DMS 273 (cell line): Measurements from ENCODE around the gene KPNA4.

Experiments used
- DNase-seq: peaks from one replicate; lab custom pipeline; 2025; ENCODE audit not compliant: unreplicated experiment; lab: John Stamatoyannopoulos, UW

Gene KPNA4

DNA sequence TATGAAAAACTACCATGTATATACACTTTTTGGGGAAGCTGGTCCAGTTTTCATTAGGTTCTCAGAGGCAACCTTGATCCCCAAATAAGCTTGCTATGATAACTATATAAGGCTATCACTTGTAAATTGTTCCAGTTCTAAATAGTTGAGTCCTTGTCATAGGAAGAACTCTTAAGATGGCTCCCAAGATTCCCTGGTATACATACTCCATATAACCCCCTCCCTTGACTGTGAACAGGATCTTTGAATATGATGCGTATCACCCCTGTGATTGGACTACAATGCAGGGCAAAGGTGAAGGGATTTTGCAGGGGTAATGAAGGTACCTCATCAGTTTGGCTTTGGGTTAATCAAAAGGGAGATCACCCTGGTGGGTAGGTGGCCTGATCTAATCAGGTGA lies 67.2 kb downstream of the KPNA4 start:
- no peak for DNase-seq

DNA sequence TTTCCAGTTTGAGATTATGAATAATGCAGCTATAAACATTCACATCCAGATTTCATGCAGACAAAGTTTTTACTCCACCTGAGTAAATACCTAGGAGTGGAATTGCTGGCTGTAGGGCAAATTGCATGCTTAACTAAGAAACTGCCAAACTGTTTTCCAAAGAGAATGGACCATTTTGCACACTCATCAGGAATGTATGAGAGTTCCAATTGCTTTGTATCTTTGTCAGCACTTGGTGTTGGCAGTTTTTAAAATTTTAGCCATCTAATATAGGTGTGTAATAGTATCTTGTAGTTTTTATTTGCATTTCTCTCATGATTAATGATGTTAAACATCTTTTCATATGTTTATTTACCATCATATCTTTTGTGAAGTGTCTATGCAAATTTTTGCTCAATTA lies 75.2 kb downstream of the KPNA4 start:
- DNase-seq, result no peak

DNA sequence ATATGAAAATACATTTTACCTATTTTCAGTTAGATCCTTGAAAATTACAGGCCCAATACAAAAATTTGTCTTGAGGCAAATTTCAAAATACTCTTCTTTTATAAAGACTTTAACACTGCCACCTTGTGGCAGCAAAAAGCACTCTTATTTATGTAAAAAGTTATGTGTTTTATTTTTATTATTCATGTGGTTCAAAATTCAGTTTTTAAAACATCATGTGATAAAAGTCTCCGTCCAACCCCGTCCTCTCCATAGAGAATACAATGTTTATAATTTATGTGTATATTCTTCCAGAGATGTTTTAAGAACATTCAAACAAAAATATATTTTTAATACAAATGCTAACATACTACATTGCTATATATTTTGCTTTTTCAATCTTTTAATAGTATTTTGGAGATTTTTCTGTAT lies 78.9 kb downstream of the KPNA4 start:
- peak; percentile 84 for DNase-seq

DNA sequence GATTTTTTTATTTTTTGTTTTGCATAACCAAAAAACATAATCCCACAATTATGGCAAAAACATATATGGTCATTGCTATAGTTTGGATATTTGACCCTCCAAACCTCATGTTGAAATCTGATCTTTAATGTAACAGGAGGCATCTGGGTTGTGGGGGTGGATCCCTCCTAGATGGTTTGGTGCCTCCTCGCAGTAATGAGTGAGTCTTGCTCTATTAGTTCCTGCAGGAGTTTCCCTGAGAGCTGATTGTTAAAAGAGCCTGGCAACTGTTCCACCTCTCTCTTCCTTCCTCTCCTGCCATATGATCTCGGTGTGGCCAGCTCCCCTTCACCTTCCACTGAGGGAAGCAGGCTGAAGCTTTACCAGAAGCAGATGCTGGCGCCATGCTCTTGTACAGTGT lies 82.6 kb downstream of the KPNA4 start:
- DNase-seq, result peak; percentile 63

DNA sequence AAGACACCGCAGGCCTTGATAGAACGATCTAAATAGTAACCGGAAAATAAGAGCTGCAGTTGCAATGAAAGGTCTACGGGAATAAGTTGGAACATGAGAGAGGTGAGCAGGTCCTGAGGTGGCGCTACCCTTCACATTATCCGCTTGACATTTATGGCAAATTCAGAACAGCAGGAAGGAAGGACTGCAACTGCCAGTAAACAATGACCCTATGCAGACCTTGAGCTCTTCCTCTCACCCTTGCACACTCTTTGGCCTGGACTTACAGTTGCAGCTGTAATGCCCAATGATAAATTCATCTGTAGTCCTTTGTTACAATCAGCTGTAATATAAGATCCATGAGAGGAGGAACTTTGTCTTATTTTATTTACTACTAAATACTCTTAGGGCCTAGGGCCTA lies 83.5 kb downstream of the KPNA4 start:
- DNase-seq, result no peak

DNA sequence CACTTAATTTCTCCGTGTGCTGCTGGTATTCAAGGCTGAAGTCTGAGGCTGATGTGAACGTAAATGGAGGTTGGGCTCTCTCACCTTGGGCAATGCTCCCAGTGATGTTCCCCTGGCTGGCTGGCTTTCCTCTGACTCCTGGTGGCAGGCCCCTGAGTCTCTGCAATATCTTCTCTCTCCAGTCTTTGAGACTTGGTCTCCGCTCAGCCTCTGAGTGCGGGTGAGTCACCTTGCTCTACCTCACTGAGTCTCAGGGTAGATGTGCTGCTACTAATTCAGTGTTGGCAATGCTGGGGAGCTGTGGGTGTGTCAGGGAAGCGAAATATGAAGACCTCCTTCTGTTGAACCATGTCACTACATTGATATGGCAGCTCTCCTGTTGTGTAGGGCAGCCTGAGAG lies 84.4 kb downstream of the KPNA4 start:
- DNase-seq, result no peak

DNA sequence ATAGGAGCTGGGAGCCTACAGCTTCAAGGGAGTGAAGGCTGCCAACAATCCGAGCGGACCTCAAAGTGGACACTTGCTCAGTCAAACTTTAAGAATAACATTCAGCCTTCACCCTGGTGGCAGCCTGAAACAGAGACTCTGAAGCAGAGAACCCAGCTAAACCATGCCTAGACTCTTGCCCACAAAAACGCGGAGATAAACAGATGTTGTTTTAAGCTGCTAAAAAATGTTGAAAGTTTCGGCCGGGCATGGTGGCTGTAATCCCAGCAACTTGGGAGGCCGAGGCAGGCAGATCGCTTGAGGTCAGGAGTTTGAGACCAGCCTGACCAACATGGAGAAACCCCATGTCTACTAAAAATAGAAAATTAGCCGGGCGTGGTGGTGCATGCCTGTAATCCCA lies 86.0 kb downstream of the KPNA4 start:
- DNase-seq, result no peak

DNA sequence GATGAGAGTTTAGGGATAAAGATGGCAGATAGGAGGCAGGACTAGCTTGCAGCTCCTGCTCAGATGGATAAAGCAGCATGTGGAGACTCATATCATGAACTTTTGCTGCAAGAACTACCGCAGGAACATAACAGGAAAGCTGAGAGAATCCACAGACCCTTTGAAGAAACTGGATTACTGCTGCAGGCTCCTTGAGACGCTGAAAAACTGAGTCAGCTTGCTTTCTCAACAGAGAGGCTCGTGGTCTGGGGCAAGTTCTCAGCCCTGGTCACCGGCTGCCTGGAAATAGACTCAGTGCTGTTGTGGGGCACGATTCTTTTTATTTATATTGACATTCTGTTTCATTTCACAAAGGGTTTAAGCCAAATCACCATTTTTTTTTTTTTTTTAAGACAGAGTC lies 87.0 kb downstream of the KPNA4 start:
- DNase-seq, result no peak

DNA sequence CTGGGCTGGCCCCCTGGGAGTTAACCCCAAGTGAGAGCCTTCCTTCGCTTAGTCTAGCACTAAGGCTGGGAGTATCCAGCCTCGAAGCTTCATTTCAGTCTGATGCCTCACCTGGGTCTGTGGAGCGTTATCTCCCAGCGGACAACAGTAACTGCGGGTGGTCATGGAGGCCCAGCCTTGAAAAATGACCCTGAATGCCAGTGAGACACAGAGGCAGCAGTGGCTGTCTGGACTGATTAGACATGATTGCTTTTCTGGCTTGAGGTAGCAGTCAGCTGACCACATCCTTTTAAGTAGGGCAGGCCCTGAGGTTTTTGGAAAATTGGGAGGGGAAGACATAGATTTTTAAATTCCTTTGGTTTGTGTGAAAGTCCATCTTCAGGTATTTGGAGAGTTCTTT lies 87.6 kb downstream of the KPNA4 start:
- DNase-seq, result no peak

DNA sequence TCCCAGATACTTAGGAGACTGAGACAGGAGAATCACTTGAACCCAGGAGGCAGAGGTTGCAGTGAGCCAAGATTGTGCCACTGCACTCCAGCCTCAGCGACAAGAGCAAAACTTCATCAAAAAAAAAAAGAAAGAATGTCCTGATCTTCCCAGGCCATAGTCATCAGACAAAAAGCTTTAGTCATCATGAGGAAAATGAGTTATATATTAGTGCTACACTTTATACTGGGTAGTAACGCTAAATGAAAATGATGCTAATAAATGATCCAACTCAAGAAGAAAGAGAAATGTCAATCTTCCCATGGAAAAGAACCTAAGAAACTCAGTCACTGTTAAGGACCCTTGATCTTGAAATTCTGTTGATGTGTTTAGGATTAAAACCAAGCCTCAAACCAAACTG lies 89.5 kb downstream of the KPNA4 start:
- DNase-seq, result no peak

DNA sequence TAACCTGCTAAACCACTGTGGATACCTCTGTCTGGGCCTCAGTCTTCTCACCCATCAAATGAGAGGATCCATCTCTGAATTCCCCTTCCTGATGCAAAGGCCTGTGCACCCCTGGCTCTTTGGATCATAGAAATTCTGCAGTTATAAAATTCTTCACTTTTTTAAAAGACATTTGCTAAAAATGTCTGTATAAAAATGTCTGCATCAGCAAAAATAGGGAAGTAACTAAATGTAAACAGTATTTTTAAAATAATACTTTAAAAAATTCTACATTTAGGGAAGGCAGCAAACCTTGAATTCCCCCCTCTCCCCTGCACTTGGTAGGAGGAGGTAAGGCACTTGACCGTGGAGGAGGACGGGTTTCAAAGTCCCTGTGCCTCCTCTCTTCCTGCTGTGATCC lies 90.2 kb downstream of the KPNA4 start:
- DNase-seq, result no peak

DNA sequence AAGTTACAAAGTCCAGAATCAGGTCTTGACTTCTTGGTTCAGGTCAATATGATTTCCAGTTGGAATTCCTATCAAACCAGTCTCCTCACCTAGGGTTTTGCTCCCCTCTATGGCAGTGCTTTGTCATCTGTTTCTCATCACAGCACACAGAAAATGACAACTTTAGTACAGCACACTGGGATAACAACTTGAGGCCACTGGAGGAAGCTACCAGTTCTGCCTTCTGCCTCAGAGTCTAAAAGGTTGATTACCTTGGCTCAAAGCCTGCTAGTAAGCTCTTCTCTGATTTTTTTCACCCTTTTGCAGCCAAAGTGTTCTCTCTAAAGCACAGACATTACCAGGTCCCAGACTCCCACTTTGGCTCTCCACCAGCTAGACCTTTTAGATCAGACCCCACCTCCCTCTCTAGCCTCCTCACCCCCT lies 90.9 kb downstream of the KPNA4 start:
- no peak for DNase-seq

DNA sequence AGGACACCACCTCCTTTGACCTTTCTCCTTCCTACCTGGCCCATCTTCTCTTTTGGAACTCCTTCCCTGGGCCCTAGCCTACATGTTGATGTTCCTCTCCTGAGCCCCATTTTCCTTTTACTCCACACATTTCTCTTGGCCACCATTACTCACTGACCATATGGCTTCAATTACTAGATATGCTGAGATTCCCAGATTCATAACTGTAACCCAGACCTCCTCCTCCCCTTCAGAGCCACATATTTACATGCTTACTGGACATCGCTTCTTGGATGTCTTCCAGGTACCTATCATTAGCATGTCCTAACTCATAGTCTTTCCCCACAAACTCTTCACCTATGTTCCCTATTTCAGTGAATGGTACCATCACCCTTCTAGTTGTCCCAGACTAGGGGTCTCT lies 91.4 kb downstream of the KPNA4 start:
- no peak for DNase-seq

DNA sequence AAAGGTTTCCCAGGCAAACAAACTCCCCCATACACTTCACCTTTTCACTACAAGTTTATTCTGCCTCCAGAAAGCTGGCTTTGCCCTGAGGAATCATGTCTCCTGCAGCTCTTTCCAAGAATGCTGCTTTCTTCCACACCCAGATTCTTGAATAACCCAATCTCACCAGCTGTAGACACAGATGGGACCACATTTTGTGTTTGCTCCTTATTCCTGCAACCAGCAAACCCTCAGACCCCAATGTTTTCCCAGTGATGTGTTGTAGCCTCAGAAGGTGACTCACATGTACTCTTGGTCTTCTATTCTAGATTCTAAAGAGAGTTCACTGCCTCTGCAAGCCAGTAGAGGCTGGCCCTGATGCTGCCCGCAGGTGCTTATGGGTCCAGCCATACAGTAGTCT lies 92.2 kb downstream of the KPNA4 start:
- DNase-seq, result no peak

DNA sequence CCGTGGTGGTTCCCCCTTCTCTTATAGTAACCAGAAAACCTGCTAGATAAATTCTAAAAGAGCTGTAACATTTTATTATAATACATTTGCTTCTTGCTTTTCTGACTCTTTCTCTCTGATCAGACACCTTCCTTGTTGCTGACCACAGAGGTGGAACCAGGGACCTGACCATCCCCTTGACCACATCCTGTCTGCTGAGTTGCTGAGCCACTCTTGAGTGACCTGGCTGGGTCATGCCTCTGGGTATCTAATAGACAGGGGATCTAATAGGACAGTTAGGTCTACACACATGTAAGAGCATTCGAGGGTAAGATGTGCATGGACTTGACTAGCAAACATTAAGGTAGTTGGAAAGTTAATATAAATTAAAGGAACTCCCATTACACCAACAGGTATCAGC lies 93.0 kb downstream of the KPNA4 start:
- no peak for DNase-seq

DNA sequence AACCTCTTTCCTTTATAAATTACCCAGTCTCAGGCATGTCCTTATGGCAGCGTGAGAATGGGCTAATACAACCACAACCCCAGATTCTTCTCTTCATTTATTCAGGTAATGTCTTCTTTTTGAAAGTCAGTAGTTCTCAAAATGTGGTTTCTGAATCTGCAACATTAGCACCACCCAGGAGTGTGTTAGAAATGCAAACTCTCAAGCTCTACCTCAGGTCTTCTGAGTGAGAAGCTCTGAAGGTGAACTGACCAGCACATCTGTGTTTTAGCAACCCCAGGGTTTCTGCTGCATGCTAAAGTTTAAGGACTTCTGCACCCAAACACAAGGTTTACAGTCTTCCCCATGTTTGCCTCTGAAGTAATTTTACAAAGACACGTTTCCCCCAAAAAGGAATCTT lies 93.5 kb downstream of the KPNA4 start:
- DNase-seq, result no peak

DNA sequence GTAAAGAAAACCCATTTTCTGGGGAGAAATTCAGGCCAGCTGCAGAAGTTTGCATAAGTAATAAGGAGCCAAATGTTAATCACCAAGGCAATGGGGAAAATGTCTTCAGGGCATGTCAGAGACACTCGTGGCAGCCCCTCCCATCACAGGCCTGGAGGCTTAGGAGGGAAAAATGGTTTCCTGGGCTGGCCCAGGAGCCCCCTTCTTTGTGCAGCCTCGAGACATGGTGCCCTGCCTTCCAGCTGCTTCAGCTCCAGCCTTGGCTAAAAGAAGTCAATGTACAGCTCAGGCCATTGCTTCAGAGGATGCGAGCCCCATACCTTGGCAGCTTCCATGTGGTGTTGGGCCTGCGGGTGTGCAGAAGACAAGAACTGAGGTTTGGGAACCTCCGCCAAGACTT lies 95.2 kb downstream of the KPNA4 start:
- DNase-seq, result no peak

DNA sequence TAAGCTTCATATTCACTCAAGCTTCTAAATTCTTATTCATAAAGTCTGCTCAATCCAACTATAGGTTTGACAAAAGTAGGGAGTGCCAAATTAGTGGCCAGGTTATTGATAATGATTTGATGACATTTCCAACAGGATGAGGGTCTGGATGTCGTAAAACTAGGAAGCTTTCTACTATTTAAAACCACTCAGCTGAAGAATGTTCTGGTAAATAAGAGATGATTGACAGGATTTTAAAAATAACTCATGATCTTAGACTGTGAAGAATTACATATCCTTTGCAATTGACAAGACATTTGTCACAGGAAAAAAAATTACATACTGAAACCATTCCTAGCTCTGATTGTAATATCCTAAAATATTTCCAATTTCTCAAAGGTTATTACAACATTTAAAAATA lies 100.4 kb downstream of the KPNA4 start:
- DNase-seq, result no peak

DNA sequence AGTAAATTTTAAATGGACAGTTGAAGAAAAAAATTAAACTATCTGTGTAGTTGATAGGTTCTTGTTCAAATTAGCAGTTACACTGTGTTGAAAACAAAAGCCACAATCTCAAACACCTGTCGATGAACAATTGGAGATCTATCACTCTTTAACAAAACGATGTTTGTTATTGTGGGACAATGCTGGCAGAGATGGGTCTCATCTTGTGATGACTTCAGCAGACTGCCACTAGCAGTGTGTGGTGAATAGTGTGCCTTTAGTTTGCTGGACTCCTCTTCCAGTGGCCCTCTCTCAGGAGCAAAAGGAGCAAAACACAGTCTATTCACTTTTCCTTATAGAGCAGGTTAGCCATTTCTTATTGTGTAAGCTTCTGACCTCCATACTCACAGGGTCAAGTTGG lies 101.0 kb downstream of the KPNA4 start:
- DNase-seq, result no peak

DNA sequence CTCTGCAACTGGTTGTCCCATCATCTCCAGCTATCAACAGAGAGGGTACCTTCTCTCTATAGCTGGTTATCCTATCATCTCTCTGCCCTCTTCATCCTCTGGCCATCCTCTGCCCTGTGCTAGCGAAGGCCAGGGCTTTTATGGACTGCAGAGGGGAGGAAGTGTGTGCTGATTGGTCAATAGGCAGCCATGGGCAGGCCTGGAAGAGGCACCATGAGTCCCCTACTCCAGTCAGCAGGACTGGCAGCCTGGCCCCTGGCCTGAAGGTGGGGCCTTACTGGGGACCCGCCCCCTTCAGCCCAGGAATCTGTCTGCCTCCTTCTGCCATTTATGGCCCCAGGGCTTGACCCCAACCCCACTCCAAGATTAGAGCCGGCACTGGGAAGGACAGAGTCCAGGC lies 105.3 kb downstream of the KPNA4 start:
- DNase-seq, result no peak

DNA sequence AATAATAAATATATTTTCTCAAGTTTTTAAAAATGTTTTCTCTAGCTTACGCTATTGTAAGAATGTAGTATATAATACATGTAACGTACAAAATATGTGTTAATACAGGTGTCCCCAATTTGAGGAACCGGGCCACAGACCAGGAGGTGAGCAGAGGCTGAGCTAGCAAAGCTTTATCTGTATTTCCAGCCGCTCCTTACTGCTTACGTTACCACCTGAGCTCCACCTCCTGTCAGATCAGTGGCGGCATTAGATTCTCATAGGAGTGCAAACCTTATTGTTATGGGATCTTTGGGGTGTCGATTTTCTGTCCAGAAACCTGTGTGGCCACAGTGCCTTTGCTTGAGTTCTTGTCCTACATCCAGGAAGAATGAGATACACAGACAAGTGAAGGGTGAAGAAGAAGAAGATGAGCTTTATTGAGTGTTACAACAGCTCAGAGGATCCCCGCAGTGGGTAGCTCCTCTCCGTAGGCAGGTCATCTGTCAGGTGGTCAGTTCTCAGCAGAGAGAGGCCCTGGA lies 105.9 kb downstream of the KPNA4 start:
- DNase-seq, result no peak

DNA sequence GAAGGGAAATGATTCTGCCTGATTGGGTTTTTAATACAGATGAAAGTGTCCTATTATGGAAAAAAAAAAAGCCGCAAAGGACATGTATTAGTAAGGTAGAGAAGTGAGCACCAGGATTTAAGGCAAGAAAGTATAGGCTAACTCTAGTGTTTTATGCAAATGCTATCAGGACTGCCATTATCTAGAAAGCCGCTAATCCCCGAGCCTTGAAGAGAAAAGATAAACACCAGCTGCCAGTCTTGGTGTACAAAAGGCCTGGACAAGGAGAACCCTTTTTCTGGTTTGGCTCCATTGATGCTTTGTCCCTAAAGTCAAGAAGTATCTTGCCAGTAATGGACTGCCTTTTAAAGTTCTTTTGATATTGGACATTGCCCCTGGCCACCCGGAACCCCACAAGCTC lies 107.2 kb downstream of the KPNA4 start:
- DNase-seq, result peak; percentile 94

DNA sequence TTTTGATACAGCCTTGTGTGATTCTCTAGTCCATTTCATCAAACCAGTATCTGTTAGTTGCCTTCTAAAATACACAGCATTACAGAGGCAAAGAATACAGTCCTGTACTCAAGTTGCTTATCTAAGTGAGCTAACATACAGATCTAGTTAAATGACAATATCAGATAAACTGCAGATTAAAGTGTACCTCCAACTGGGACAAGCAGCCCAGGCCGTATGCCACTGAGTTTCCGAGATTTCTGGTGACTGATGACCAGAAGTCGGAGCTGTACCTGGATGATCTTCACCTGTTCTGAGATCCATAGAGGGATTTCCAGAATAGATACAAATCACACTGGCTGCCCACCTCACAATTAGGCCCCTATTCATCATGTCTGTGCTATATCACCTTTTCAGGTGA lies 109.5 kb downstream of the KPNA4 start:
- peak; percentile 42 for DNase-seq

DNA sequence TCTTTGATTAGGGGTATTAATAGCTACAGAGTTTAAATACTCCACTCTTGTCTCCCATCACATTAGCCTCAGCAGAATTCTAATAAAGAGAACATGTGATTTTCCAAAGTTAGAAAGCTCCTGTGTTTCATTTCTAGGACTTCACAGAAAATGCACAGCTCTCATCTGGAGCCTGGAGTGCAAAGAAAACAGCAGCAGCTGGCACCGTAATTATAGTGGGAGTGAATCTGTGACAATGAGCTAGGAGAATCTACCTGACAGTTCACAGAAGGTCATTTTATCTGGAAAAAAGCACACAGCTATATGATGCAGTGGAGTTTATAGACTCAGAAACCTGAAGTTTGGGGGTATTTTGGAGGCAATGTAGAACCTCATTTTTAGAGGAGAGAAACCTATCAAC lies 110.4 kb downstream of the KPNA4 start:
- DNase-seq, result peak; percentile 93
